ENCODE measurements around the gene SNX17.

DNA sequence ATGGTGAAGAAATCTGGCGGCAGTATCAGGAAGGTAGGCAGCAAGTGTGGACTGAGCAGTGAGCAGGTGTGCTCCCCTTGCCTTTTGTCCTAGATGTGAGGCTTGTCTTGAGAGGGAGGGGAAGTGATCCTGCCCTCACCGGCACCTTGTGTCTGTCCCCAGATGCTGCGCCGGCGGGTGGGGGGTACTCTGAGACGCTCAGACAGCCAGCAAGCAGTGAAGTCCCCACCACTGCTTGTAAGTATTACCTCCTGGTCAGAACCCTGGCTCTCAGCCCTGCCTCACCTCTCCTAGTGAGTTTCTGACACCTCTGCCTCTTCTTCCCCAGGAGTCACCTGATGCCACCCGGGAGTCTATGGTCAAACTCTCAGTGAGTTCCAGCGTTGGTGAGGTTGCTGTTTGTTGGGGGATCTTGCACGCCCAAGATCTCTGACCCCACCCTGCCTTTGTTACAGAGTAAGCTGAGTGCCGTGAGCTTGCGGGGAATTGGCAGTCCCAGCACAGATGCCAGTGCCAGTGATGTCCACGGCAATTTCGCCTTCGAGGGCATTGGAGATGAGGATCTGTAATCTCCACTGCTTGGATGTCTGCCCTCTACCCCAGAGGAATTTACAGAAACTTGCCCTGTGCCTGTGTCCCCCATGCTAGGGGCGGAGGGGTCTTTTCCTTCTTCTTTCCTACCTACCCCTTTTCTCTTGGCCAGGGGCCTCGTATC lies 5.9 kb downstream of the SNX17 start:
- TF ChIP-seq ZNF274 (IDR thresholded peaks at IDR 0.05; ENCODE audit: low read depth, low read length), result no peak
- TF ChIP-seq, protein P1, sequence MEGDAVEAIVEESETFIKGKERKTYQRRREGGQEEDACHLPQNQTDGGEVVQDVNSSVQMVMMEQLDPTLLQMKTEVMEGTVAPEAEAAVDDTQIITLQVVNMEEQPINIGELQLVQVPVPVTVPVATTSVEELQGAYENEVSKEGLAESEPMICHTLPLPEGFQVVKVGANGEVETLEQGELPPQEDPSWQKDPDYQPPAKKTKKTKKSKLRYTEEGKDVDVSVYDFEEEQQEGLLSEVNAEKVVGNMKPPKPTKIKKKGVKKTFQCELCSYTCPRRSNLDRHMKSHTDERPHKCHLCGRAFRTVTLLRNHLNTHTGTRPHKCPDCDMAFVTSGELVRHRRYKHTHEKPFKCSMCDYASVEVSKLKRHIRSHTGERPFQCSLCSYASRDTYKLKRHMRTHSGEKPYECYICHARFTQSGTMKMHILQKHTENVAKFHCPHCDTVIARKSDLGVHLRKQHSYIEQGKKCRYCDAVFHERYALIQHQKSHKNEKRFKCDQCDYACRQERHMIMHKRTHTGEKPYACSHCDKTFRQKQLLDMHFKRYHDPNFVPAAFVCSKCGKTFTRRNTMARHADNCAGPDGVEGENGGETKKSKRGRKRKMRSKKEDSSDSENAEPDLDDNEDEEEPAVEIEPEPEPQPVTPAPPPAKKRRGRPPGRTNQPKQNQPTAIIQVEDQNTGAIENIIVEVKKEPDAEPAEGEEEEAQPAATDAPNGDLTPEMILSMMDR (IDR thresholded peaks at IDR 0.05 in 2 of 3, conservative IDR thresholded peaks at IDR 0.05 in 1 of 3; ENCODE audit: borderline replicate concordance in 1 of 3, insufficient read depth in 1 of 3, low read depth in 2 of 3, low read length in 2 of 3), result no peak
- no peak for TF ChIP-seq JUND (IDR thresholded peaks at IDR 0.05)
- TF ChIP-seq EZH2 (IDR thresholded peaks at IDR 0.05), result no peak
- TF ChIP-seq POLR2A (IDR thresholded peaks at IDR 0.05; ENCODE audit: borderline replicate concordance, extremely low read depth, insufficient read depth, insufficient read length), result no peak
